Colonic mucosa (tissue), 4 donors: ENCODE results near the gene RHOD. TPM values are rescaled to one million over a fixed set of nuclear protein-coding genes. Genes with fewer than 3 reads are reported as not detected.

ENCODE experiments used
- DNase-seq: peaks from one replicate; pipeline ENCODE4 v3.0.0-alpha.2; 2020
- H3K27ac ChIP-seq: fragments of 200-600 bp; one replicate; pipeline ENCODE4 v1.8.0; 2021
- H3K27me3 ChIP-seq: fragments of 200-600 bp; one replicate; pipeline ENCODE4 v1.8.0; 2021
- H3K36me3 ChIP-seq: fragments of 200-600 bp; one replicate; pipeline ENCODE4 v1.8.0; 2021
- H3K4me1 ChIP-seq: fragments of 200-600 bp; one replicate; pipeline ENCODE4 v1.8.0; 2021; ENCODE audit warnings: mild to moderate bottlenecking
- H3K4me3 ChIP-seq: fragments of 200-600 bp; one replicate; pipeline ENCODE4 v1.8.0; 2021
- H3K9ac ChIP-seq, 2 donors: one replicate each; pipeline ENCODE4 v1.7.0; 2013; ENCODE audit warnings: control low read depth in 2 of 2, low read depth in 2 of 2, low read length in 2 of 2
- H3K9me3 ChIP-seq: fragments of 200-600 bp; one replicate; pipeline ENCODE4 v1.8.0; 2021
- intact Hi-C: fragments of 100-400 bp; cut with DNase I; formaldehyde crosslinking; loops from one replicate; pipeline ENCODE4 v1.14.1; 2022
- total RNA-seq, 2 donors: library from RNA; stranded (reverse); fragmentation: NEBNext Ultra II Directional in 1 of 2; extraction: Animal tissue kit (Norgen Biotek cat#: 25700) in 1 of 2; gene quantifications; one replicate each; pipeline ENCODE4 v1.2.1, GENCODE V29; 2021
- TF ChIP-seq, protein P1 (sequence below): fragments of 200-600 bp; IDR thresholded peaks from one replicate; pipeline ENCODE4 v1.8.0; 2022; ENCODE audit warnings: antibody characterized with exemption, mild to moderate bottlenecking
- donor health status: healthy.
- donor health status: DM: no; HTN: no; CAD: no.
- donor health status: DM: no; HTN: no; CAD: no.

The RHOD gene
- total RNA-seq, 2 donors from 2014 or later: 8.5 to 11.2 TPM

DNA sequence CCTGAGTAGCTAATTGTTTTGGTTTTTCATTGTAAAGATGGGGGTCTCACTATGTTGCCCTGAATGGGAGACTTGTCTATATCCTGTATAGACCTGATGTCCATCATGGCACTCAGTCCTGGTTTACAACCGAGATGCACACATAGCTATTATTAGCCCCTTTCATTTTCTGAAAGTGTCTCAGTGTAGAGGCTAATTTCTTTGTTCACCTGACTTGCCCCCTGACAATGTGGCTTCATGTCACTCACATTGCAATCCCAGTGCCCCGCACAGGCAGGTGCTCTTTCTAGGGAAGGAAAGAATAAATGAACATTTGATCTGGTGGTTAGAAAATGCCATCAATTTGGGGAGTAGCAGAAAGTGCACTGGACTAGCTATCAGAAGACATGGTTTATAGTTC, 49.3 kb downstream of the RHOD start:
- TF ChIP-seq, protein P1, sequence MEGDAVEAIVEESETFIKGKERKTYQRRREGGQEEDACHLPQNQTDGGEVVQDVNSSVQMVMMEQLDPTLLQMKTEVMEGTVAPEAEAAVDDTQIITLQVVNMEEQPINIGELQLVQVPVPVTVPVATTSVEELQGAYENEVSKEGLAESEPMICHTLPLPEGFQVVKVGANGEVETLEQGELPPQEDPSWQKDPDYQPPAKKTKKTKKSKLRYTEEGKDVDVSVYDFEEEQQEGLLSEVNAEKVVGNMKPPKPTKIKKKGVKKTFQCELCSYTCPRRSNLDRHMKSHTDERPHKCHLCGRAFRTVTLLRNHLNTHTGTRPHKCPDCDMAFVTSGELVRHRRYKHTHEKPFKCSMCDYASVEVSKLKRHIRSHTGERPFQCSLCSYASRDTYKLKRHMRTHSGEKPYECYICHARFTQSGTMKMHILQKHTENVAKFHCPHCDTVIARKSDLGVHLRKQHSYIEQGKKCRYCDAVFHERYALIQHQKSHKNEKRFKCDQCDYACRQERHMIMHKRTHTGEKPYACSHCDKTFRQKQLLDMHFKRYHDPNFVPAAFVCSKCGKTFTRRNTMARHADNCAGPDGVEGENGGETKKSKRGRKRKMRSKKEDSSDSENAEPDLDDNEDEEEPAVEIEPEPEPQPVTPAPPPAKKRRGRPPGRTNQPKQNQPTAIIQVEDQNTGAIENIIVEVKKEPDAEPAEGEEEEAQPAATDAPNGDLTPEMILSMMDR: no peak
- intact Hi-C loops: no loop called here
- H3K27me3 ChIP-seq: no peaks in the 10 kb centered on the region
- H3K27ac ChIP-seq: no peak overlapping the region
- H3K9me3 ChIP-seq: no peaks in the 10 kb centered on the region
- H3K4me1 ChIP-seq: no peaks in the 10 kb centered on the region
- no peak for DNase-seq
- no peaks in the 10 kb centered on the region for H3K36me3 ChIP-seq
- H3K9ac ChIP-seq: no peak overlapping the region
- no peak overlapping the region for H3K4me3 ChIP-seq

DNA sequence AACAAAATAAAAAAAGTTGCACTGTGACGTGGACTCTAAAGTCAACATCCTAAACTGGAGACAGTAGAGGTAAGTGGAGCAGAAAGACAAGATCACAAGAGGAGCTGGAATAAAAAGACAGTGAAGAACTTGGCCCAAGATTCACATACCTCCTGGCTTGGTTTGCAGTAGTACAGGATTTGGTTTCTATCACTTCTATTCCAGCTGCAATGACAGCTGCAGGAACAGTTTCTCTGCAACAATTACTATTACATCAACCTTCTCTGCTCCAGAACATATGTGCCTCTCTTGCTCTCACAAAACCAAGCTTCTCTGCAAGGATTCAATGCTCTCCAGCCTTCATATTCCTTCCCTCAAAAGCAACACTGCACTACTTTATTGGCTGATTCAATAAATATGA, 54.6 kb downstream of the RHOD start:
- H3K27me3 ChIP-seq: no peaks in the 10 kb centered on the region
- DNase-seq: no peak
- intact Hi-C loops: no loop called here
- no peaks in the 10 kb centered on the region for H3K9me3 ChIP-seq
- no peaks in the 10 kb centered on the region for H3K36me3 ChIP-seq
- H3K4me3 ChIP-seq: no peak overlapping the region
- no peaks in the 10 kb centered on the region for H3K4me1 ChIP-seq
- H3K9ac ChIP-seq: no peak overlapping the region
- TF ChIP-seq, protein P1: no peak
- H3K27ac ChIP-seq: no peak overlapping the region

DNA sequence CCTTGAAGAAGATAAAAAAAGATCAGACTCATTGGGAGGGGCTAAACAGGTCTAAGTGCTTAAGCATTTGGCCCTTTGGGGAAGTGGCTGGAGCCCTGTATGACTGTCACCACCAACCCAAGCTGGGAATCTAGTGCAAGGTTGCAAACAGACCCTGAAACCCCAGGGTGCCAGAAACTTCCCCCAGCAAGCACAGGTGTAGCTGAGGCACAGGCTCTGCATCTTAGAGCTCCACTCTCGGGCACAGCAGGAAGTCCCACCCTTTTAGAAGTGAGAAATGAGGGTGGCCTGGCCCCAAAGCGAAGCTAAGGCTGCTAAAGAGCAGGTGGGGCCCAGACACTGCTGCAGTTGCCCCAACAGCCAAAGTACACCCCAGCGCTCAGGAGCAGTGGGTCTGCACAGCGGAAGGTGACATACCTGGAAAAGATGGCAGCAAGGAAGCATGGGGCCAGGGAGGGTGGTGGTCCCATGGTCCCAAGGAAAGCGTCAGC, 56.6 kb downstream of the RHOD start:
- intact Hi-C loops: no loop called here
- DNase-seq: no peak
- Histone ChIP-seq H3K4me1 (peaks cover 4% of the 10 kb centered on the region), H3K27me3 (no peaks in the 10 kb centered on the region), H3K27ac (no peak overlapping the region), H3K4me3 (no peak overlapping the region), H3K36me3 (no peaks in the 10 kb centered on the region), H3K9ac (no peak overlapping the region), H3K9me3 (no peaks in the 10 kb centered on the region)
- TF ChIP-seq, protein P1: no peak

DNA sequence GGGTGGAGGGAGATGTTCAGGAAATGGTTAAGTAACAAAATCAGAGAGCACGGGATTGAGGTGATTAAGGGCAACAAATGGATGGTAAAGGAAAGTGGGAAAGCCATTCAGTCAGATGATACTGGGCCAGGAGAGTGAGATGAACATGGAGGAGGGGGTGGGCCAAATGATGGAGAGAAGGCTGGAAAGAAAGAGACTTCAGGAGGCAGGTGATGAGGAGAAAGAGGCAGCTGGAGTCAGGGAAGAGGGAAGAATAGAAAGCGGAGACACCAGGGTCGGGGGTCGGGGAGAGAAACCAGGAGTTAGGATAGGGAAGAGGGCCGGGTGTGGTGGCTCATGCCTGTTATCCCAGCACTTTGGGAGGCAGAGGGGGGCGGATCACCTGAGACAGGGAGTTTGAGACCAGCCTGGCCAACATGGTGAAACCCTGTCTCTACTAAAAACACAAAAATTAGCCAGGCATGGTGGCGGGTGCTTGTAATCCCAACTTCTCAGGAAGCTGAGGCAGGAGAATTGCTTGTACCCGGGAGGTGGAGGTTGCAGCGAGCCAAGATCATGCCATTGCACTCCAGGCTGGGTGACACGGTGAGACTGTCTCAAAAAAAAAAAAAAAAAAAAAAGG, 57.7 kb downstream of the RHOD start:
- intact Hi-C loops: no loop called here
- no peak overlapping the region for H3K9ac ChIP-seq
- H3K27ac ChIP-seq: no peak overlapping the region

DNA sequence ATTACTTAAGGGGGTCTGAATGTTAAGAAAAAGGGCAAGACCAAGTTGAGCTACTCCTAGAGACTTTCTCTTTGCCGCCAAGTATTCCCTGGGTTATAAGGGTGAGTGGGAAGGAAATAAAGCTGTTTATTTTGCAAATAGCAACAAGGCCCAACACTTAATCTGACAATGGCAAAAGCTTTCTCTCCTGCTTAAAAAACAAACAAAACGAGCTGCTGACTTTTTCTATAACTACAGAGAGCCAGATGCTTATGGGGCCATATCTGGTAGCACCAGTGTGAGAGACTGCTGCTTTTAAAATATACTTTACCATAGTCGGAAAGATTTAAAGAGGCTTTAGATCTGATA, 60.1 kb downstream of the RHOD start:
- H3K4me1 ChIP-seq: peaks cover 5% of the 10 kb centered on the region
- H3K27me3 ChIP-seq: no peaks in the 10 kb centered on the region
- intact Hi-C loops: no loop called here
- no peak overlapping the region for H3K27ac ChIP-seq
- H3K4me3 ChIP-seq: no peak overlapping the region
- H3K36me3 ChIP-seq: no peaks in the 10 kb centered on the region
- H3K9me3 ChIP-seq: no peaks in the 10 kb centered on the region
- DNase-seq: no peak
- TF ChIP-seq, protein P1: no peak
- no peak overlapping the region for H3K9ac ChIP-seq

More for the DNA sequence above, 57.7 kb downstream of the RHOD start:
- TF ChIP-seq, protein P1: no peak
- Histone ChIP-seq H3K9me3 (no peaks in the 10 kb centered on the region), H3K4me3 (no peak overlapping the region), H3K4me1 (peaks cover 4% of the 10 kb centered on the region), H3K27me3 (no peaks in the 10 kb centered on the region), H3K36me3 (no peaks in the 10 kb centered on the region)
- DNase-seq: no peak
